GM18867 (cell line): ENCODE results near the gene ANAPC2.

ENCODE experiments used
- ATAC-seq: cut with Tn5 transposase; IDR thresholded peaks from one replicate; pipeline ENCODE4 v1.9.1; 2021; ENCODE audit warnings: mild to moderate bottlenecking, moderate library complexity; ENCODE audit not compliant: unreplicated experiment

ANAPC2 gene

DNA sequence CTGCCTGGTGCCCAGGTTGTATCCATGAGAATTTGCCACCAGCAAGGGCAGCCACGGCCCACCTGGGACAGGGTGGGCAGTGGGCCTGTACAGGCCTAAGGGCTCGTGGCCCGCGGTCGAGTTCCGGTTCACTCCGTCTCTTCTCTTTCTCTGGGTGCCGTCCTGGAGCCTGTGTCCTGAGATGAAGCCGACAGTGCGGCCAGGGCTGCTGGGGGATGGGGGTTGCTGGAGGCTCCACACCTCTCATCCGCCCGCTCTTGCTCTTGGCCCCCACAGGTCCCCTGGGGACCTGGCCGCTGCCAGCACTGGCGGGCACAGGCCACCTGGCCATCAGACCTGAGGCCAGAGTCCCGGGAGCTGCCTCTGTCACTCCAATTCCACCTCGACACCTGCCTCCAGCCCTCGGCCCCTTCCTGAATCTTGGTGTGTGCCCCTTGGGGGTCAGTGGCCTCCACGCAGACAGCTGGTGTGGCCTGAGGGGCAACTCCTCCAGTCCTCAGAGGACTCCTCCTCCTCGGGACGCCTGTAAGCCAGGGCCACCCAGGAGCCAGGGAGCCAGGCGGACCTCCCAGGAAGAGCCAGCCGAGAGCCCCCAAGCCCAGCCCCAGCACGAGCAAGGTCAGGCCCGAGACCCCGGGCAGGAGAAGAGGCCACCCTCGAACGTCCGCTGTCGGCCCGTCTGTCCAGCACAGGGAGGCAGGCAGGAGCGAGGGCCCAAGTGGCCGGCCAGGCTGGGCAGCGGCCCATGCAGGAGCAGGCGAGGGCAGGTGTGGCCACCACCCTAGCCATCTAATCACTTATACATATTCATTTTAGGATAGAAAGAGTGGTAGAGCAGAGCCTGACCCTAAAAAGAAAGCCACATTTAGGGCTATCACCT lies 23.8 kb downstream of the ANAPC2 start:
- ATAC-seq: no peak

GRCh38 chr9:137163805-137164204 lies 24.6 kb downstream of the ANAPC2 start:
- no peak for ATAC-seq

- no peak for ATAC-seq
These were observed 25.0 kb downstream of the ANAPC2 start for GRCh38 chr9:137163365-137163715.

- ATAC-seq: no peak
These were observed 25.6 kb downstream of the ANAPC2 start for GRCh38 chr9:137162505-137163364.

- ATAC-seq: no peak
These were observed 26.5 kb downstream of the ANAPC2 start for GRCh38 chr9:137161558-137162486.

DNA sequence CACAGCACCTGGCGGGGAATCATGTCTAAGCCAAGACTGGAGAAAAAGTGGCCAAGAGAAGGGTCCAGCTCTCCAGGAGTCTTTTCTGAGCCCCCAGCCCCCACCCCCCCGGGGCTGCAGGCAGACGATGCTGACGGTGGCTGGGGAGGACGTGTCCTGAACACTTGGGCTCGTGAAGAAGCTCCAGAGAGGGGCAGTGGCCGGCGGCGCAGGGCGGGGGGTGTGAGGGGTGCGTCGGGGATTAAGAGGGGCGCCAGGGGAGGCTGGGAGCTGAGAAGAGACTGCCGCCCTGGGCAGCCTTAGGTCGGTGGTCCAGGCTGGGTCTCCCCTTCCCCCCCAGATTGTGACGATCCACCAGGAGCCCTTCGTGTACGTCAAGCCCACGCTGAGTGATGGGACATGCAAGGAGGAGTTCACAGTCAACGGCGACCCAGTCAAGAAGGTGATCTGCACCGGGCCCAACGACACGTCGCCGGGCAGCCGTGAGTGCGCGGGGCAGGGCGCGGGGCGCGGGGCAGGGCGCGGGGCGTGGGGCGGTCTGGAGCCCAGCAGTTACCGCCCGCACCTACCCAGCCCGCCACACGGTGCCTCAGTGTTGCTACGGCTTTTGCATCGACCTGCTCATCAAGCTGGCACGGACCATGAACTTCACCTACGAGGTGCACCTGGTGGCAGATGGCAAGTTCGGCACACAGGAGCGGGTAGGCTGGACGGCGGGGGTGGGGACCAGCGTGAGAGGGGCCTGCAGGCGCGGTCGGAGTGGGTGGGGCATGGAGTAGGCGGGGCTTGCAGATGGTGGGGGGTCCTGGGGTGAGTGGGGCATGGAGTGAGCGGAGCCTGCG lies 27.4 kb downstream of the ANAPC2 start:
- ATAC-seq: no peak

GRCh38 chr9:137160054-137160425 lies 28.3 kb downstream of the ANAPC2 start:
- ATAC-seq: no peak

DNA sequence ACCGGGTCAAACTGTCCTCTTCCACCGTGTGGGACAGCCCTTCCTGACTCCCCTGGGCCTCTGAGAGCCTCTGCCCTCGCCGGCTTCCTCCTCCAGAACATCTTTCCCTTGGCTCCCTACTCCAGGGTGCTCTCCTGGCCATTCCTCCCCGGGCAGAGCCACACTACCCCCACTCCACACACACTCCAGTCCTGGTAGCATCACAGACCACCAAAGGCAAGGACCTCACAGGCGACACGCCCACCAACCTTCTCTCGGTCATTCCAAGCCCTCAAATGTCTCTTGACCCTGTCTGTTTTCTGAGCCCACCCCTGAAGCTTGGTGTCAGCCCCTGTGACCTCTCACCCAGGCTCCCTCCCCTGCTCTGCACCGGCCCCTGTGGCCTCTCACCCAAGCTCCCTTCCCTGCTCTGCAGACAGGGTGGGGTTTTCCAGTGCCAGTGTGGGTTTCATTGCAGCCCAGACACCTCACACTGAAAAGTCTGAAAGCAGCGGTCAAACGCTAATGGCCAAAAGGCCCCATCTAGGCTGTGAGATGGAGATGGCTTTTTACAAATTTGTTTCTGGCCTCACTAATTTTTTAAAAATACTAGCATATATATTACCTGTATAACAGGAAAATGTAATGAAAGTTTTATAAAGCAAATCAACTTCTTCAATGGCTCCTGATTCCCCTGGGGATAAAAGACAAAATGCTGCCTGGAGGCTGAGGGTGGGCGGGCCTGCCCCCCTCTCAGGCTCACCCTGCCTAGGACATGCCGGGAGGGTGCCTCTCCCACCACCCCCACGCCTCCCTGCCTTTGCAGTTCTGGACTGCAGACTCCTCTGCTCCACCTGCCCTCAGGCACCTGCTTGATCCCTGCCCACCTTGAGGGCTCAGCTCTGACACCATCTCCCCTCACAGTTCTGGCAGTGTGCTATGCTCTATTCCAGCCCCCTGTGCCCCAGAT lies 29.0 kb downstream of the ANAPC2 start:
- ATAC-seq: no peak

DNA sequence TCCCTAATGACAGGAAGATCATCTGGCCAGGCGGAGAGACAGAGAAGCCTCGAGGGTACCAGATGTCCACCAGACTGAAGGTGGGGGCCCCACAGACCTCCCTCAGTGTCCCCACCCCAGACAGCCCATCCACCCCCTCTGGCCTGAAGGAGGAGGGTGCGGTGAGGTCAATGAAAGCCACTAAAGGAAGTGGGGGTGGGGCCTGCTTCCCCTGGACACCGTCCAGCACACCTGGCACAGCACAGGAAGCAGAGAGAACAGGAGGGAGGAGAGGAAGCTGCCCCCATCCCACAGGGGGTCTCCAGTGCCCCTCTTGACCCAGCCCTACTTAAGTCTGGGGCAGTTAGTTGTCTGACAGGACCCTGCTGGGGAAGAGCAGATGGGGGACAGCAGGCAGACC lies 29.7 kb downstream of the ANAPC2 start:
- no peak for ATAC-seq

DNA sequence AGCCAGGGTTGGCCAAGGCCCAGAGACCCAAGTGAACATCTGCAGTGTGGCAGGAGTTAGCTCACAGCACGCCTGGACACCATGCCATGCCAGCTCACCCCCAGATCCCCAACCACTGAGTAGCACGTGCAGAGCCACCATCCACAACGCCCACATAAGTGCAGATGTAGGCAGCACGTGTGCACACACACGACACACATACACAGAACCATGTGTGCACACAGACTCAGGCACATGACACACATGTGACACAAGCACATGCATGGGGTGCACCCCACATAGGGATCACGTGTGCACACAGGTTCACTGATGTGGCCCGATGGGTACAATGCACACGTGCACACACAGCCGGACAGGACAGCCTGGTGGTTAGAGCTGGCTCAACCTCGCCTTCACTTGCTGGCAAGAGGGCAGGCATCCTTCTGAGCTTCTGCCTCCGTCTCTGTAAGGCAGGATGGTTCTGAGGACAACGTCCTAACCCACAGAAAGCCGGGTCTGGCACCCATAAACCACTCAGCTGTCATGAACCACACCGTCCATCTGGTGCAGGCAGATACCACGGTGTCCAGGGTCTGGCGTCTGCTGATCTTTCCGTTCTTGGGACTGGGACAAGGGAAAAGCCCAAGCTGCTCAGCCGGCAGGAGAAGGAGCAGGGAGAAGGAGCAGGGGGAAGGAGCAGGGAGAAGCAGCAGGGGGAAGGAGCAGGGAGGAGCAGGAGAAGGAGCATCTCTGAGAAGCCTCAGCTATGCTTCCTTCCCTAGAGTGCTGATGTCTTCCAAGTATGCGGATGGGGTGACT lies 30.5 kb downstream of the ANAPC2 start:
- no peak for ATAC-seq

- ATAC-seq: no peak
These were observed 31.6 kb downstream of the ANAPC2 start for GRCh38 chr9:137156567-137157375.

DNA sequence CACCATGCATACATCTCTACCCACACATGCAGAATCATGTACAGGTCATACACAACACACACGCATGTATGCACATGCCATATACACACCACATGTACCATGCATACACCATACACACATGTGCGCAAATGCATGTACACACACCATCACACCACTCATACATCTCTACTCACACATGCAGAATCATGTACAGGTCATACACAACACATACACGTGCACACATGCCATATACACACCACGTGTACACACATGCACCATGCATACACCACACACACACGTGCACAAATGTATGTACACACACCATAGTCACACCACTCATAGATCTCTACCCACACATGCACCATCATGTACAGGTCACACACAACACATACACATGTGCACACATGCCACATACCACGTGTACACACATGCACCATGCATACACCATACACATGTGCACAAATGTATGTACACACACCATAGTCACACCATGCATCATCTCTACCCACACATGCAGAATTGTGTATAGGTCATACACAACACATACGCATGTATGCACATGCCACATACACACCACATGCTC lies 35.4 kb downstream of the ANAPC2 start:
- no peak for ATAC-seq

DNA sequence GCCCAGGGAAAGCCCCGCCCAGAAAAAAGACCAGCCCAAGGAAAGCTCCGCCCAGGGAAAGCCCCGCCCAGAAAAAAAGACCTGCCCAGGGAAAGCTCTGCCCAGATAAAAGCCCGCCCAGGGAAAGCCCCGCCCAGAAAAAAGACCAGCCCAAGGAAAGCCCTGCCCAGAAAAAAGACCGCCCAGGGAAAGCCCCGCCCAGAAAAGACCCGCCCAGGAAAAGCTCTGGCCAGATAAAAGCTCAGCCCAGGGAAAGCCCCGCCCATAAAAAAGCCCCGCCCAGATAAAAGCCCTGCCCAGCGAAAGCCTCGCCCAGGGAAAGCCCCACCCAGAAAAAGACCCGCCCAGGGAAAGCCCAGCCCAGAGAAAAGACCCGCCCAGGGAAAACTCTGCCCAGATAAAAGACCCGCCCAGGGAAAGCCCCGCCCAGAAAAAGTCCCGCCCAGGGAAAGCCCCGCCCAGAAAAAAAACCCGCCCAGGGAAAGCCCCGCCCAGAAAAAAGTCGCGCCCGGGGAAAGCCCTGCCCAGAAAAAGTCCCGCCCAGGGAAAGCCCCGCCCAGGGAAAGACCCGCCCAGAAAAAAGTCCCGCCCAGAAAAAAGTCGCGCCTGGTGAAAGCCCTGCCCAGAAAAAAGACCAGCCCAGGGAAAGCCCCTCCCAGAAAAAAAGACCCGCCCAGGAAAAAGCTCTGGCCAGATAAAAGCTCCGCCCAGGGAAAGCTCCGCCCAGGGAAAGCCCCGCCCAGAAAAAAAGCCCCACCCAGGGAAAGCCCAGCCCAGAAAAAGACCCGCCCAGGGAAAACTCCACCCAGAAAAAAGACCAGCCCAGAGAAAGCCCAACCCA lies 37.5 kb downstream of the ANAPC2 start:
- ATAC-seq: peak; percentile 43

GRCh38 chr9:137149942-137150616 lies 38.3 kb downstream of the ANAPC2 start:
- peak; percentile 18 for ATAC-seq

- ATAC-seq: no peak
These were observed 39.0 kb downstream of the ANAPC2 start for GRCh38 chr9:137149363-137149762.

GRCh38 chr9:137148661-137149060 lies 39.7 kb downstream of the ANAPC2 start:
- no peak for ATAC-seq
